GM19351 (cell line): ENCODE measurements around the gene FGD6.
"Not testable (repeated sequence)": the region's sequence is repeated elsewhere in the genome, so short reads cannot be mapped to it uniquely, and the experiment has no call there.

Source experiments
- ATAC-seq: cut with Tn5 transposase; IDR thresholded peaks from one replicate; pipeline ENCODE4 v1.9.1; 2021; ENCODE audit warnings: mild to moderate bottlenecking, moderate library complexity; ENCODE audit not compliant: unreplicated experiment

FGD6 gene

GRCh38 chr12:95235621-95236020 lies 18.4 kb upstream of the FGD6 start:
- not testable (repeated sequence) for ATAC-seq

- not testable (repeated sequence) for ATAC-seq
These were observed 16.9 kb upstream of the FGD6 start for GRCh38 chr12:95234187-95234586.

DNA sequence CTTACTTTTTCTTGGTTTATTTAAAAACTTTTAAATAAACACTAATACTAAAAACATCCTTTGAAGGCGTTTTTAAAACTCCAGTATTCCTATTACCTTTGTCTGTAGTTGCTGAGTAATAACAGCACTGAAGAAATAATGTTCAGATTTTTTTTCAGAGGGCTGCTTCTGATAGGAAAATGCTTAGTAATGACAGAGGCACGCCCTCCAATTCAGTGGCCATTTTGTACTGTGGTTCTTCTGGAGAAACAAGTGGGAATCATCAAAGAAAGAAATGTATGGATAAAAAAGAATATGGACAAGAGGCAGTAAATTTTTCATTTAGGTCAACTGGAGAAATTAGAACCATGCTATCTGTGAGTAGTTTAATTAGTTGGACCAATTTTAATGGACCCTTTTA lies 13.9 kb upstream of the FGD6 start:
- ATAC-seq = no peak

GRCh38 chr12:95230313-95230712 lies 13.0 kb upstream of the FGD6 start:
- no peak for ATAC-seq

GRCh38 chr12:95229636-95230035 lies 12.4 kb upstream of the FGD6 start:
- no peak for ATAC-seq

- ATAC-seq = no peak
These were observed 11.3 kb upstream of the FGD6 start for GRCh38 chr12:95228617-95229016.

- no peak for ATAC-seq
These were observed 10.6 kb upstream of the FGD6 start for GRCh38 chr12:95227818-95228356.

DNA sequence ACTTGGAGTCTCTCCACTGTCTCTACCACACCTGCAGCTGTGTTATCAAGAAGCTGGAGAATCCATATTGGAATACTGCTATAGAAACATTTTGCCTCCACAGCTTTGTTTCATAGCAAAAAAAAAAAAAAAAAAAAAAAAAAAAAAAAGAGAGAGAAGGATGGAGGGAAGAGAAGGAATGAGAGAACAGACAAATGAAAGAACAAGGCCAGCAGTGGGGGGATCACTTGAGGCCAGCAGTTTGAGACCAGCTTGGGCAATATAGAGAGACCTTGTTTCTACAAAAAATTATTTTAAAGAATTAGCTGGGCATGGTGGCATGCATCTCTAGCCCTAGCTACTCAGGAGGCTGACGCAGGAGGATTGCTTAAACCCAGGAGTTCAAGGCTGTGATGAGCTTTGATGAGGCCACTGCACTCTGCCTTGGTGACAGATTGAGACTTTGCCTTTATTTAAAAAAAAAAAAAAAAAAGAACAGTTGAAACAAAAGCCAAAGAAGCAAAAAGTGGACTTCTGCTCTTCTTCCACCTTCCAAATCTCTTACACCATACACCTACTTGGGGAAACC lies 8.5 kb upstream of the FGD6 start:
- no peak for ATAC-seq

DNA sequence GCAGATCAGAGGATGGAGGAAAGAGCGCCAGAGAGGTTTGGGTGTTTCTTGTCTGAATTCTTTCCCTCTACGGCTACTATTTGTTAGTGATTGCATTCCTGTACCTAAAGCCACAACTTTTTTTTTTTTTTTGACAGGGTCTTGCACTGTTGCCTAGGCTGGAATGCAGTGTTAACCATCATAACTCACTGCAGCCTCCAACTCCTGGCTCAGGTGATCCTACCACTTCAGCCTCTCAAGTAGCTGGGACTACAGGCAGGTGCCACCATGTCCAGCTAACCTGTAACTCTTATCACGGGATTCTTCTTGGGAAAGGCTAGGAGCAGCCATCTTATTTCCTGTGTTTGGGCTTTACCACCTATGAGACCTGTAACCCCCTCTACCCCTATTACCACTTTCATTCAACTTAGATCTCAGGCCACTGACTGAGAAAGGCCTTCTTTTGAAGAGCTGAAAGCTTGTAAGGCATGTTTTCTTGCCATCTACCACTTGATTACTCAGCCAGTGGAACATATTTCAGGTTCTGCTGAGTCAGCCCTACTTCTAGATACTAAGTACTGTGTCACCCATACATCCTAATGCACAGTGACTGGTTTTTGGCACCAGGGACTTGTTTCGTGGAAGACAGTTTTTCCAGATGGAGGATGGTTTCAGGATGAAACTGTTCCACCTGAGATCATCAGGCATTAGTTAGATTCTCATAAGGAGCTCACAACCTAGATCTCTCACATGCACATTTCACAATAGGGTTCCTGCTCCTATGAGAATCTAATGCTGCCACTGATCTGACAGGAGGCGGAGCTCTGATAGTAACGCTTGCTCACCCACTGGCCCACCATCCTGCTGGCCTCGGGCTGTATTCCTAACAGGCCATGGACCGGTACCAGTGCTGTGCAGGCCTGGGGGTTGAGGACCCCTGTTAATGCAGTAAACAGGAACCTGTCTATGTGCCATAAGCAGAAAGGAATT lies 7.2 kb upstream of the FGD6 start:
- no peak for ATAC-seq

- ATAC-seq = no peak
These were observed 3.5 kb upstream of the FGD6 start for GRCh38 chr12:95220726-95221125.

GRCh38 chr12:95220190-95220589 lies 2.9 kb upstream of the FGD6 start:
- no peak for ATAC-seq

DNA sequence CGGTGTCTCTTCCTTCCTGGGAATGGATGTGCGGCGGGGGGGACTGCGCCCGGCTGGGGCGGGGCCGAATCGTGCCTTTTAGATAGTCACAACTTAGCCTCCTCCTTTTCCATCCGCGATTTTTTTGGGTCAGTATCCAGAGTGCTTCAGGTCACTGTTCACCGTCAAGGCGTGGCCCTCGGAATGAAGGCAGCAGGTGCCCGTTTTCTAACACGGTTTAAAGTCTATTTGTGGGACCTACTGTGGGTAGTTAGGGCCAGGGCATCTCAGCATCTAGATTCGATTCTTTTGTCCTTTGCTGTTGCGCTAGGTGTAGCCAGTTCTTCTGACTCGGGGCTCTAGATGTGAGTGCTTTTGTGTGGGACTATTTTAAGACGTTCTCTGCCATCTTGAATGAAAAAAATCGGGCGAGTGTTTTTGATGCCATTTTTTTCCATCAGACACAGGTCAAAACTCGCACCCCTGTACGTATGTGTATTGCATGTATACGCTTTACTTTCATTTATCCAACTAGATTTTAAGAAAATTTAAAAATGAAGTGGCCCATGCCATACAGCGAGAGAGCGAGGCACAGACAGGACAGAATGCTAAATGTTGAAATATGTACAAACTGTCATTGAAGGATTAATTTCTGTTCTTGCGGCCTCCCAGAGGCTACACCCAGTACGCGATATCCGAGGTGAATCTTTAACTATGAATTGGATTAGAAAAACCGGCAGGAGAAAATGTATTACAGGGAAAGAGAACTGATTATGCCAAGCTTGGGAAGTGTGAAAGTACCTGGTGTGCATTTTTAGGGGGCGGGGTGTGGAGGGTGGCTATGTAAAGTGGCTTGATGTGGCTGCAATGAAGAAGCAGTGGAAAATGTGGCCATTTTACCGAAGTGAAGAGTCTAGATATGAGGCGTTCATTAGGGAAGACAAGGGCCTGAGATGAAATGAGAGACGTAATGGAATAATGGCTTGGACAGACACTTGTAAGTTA lies 1.2 kb upstream of the FGD6 start:
- peak; percentile 9 for ATAC-seq

DNA sequence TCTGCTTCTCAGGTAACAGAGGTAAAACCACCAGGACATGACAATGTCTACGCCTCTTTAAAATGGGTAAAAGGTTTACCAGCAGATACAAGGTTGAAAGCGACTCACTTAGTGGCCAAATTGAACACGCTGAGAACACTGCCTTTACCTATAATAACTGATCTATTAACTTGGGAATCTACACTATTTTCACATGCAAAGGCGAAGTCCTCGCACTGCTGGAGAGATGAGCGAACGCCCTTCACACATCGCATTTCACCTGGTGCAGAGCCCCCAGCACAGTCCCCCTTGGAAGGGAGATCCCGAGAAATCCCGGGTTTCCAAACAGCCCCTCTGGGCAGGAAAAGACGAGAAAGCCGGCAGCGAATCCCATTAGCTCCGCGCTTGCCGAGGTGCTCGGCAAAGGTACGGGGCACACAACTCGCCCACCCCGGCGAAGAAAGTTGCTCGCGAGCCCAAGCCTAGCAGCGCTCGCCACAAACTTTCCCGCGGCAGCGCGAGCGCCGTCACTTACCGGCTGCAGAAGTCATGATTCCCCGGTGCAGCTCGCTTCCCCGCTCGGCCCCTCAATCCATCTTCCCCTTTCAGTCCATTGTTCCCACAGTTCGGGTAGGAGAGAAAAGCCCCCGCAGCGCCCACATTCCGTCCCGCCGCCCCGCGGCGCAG lies 423 bp downstream of the FGD6 start:
- peak; percentile 25 for ATAC-seq

DNA sequence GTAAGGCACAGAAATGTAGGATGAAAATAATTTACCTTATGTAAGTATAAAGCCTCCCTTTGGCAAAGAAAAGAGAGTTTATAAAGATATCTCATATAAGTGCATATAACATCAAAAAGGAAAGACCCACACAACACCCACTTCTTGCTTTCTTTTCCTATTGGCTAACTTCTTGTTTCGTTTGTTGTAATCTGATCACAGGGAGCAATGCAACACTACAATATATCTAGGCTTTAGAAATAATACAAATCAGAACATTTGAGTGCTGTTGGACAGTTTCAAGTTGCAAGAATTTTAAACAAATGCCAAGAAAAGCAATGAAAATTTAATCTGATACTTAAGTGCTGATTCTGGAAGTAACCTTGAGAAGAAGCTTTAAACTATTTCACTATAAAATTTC lies 1.3 kb downstream of the FGD6 start:
- no peak for ATAC-seq

DNA sequence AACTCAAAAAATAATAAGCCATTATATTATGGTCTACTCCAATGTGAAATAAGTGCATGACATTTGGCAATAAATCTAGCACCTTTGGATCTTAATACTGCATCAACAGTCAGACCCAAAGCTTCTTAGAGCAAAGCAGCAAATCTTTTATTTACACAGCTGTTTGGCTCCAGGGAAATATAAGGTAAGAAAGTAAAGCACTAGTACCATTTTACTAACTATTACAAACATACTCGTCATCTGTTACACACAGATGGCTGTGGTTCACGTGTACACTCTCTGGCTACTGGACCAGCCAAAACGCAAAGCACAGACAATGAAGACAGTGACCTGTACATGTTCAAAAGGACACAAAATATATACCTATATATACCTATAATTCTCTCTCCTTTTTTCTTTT lies 2.8 kb downstream of the FGD6 start:
- ATAC-seq = no peak

GRCh38 chr12:95213928-95214327 lies 3.3 kb downstream of the FGD6 start:
- no peak for ATAC-seq

GRCh38 chr12:95213119-95213518 lies 4.1 kb downstream of the FGD6 start:
- no peak for ATAC-seq

DNA sequence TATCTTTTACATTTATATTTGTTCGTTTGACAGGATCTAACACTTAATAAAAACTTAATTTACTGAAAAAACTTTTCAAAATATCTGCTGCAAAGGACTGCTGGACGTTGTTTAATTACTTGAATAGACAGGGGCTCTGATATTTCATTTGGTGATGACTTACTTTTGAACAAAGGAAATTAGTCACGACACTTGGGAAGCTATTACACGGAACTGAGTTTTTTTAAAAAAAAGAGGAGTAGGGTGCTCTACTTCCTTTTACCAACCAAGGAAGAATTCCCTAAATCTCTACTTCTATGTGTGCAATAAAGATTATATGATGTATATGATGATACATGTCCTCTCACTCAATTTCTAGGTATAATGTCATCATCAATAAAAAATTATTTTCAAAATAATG lies 4.7 kb downstream of the FGD6 start:
- ATAC-seq = no peak

- no peak for ATAC-seq
These were observed 8.6 kb downstream of the FGD6 start for GRCh38 chr12:95208678-95209077.

- ATAC-seq = no peak
These were observed 9.9 kb downstream of the FGD6 start for GRCh38 chr12:95207407-95207806.
